Measurements from ENCODE around the gene CADM4.

CADM4 gene

GRCh38 chr19:43675269-43675879, 35.7 kb upstream of the CADM4 start:
- no peak overlapping the region for H3K9ac ChIP-seq (ENCODE audit: low read length)
- H3K9me3 ChIP-seq (ENCODE audit: low read length) = no peaks in the 10 kb centered on the region
- H3K27ac ChIP-seq (ENCODE audit: low read depth, low read length) = no peak overlapping the region
- H3K4me1 ChIP-seq (ENCODE audit: insufficient read depth, low read length) = no peaks in the 10 kb centered on the region
- H3K36me3 ChIP-seq (ENCODE audit: insufficient read depth, low read length) = no peaks in the 10 kb centered on the region
- no peak overlapping the region for H3K4me3 ChIP-seq (ENCODE audit: low read depth in 1 of 2, low read length in 2 of 2)
- H3K27me3 ChIP-seq (ENCODE audit: control insufficient read depth in 1 of 2, insufficient read depth in 2 of 2, low read length in 2 of 2) = no peaks in the 10 kb centered on the region

GRCh38 chr19:43674596-43674995, 34.9 kb upstream of the CADM4 start:
- no peak overlapping the region for H3K27ac ChIP-seq (ENCODE audit: low read depth, low read length)
- no peaks in the 10 kb centered on the region for H3K9me3 ChIP-seq (ENCODE audit: low read length)
- no peaks in the 10 kb centered on the region for H3K4me1 ChIP-seq (ENCODE audit: insufficient read depth, low read length)
- no peak overlapping the region for H3K9ac ChIP-seq (ENCODE audit: low read length)
- no peaks in the 10 kb centered on the region for H3K36me3 ChIP-seq (ENCODE audit: insufficient read depth, low read length)
- H3K4me3 ChIP-seq (ENCODE audit: low read depth in 1 of 2, low read length in 2 of 2) = no peak overlapping the region
- H3K27me3 ChIP-seq (ENCODE audit: control insufficient read depth in 1 of 2, insufficient read depth in 2 of 2, low read length in 2 of 2) = no peaks in the 10 kb centered on the region

GRCh38 chr19:43674183-43674582, 34.5 kb upstream of the CADM4 start:
- no peaks in the 10 kb centered on the region for H3K4me1 ChIP-seq (ENCODE audit: insufficient read depth, low read length)
- H3K9ac ChIP-seq (ENCODE audit: low read length) = no peak overlapping the region
- no peak overlapping the region for H3K4me3 ChIP-seq (ENCODE audit: low read depth in 1 of 2, low read length in 2 of 2)
- H3K9me3 ChIP-seq (ENCODE audit: low read length) = no peaks in the 10 kb centered on the region
- H3K36me3 ChIP-seq (ENCODE audit: insufficient read depth, low read length) = no peaks in the 10 kb centered on the region
- no peak overlapping the region for H3K27ac ChIP-seq (ENCODE audit: low read depth, low read length)
- no peaks in the 10 kb centered on the region for H3K27me3 ChIP-seq (ENCODE audit: control insufficient read depth in 1 of 2, insufficient read depth in 2 of 2, low read length in 2 of 2)

GRCh38 chr19:43673637-43674036, 34.0 kb upstream of the CADM4 start:
- no peaks in the 10 kb centered on the region for H3K36me3 ChIP-seq (ENCODE audit: insufficient read depth, low read length)
- no peaks in the 10 kb centered on the region for H3K27me3 ChIP-seq (ENCODE audit: control insufficient read depth in 1 of 2, insufficient read depth in 2 of 2, low read length in 2 of 2)
- no peaks in the 10 kb centered on the region for H3K4me1 ChIP-seq (ENCODE audit: insufficient read depth, low read length)
- no peak overlapping the region for H3K9ac ChIP-seq (ENCODE audit: low read length)
- no peak overlapping the region for H3K4me3 ChIP-seq (ENCODE audit: low read depth in 1 of 2, low read length in 2 of 2)
- H3K27ac ChIP-seq (ENCODE audit: low read depth, low read length) = no peak overlapping the region
- H3K9me3 ChIP-seq (ENCODE audit: low read length) = no peaks in the 10 kb centered on the region

- H3K27ac ChIP-seq (ENCODE audit: low read depth, low read length) = no peak overlapping the region
- H3K4me1 ChIP-seq (ENCODE audit: insufficient read depth, low read length) = peaks cover 5% of the 10 kb centered on the region
- H3K27me3 ChIP-seq (ENCODE audit: control insufficient read depth in 1 of 2, insufficient read depth in 2 of 2, low read length in 2 of 2) = no peaks in the 10 kb centered on the region
- no peaks in the 10 kb centered on the region for H3K9me3 ChIP-seq (ENCODE audit: low read length)
- no peak overlapping the region for H3K9ac ChIP-seq (ENCODE audit: low read length)
- no peak overlapping the region for H3K4me3 ChIP-seq (ENCODE audit: low read depth in 1 of 2, low read length in 2 of 2)
- H3K36me3 ChIP-seq (ENCODE audit: insufficient read depth, low read length) = no peaks in the 10 kb centered on the region
Measured at GRCh38 chr19:43672061-43672679, 32.5 kb upstream of the CADM4 start.

- peak overlapping the region; percentile 55 to 91 for H3K4me3 ChIP-seq (ENCODE audit: low read depth in 1 of 2, low read length in 2 of 2)
- H3K27ac ChIP-seq (ENCODE audit: low read depth, low read length) = peak overlapping the region; percentile 88
- H3K9ac ChIP-seq (ENCODE audit: low read length) = peak overlapping the region; percentile 80
- H3K9me3 ChIP-seq (ENCODE audit: low read length) = no peaks in the 10 kb centered on the region
- peaks cover 5% of the 10 kb centered on the region for H3K4me1 ChIP-seq (ENCODE audit: insufficient read depth, low read length)
- H3K27me3 ChIP-seq (ENCODE audit: control insufficient read depth in 1 of 2, insufficient read depth in 2 of 2, low read length in 2 of 2) = no peaks in the 10 kb centered on the region
- no peaks in the 10 kb centered on the region for H3K36me3 ChIP-seq (ENCODE audit: insufficient read depth, low read length)
Measured at GRCh38 chr19:43668406-43669109, 28.9 kb upstream of the CADM4 start.

GRCh38 chr19:43667876-43668405, 28.3 kb upstream of the CADM4 start:
- no peak overlapping the region for H3K9ac ChIP-seq (ENCODE audit: low read length)
- no peaks in the 10 kb centered on the region for H3K9me3 ChIP-seq (ENCODE audit: low read length)
- H3K36me3 ChIP-seq (ENCODE audit: insufficient read depth, low read length) = no peaks in the 10 kb centered on the region
- peak overlapping the region; percentile 16 to 49 for H3K4me3 ChIP-seq (ENCODE audit: low read depth in 1 of 2, low read length in 2 of 2)
- no peaks in the 10 kb centered on the region for H3K27me3 ChIP-seq (ENCODE audit: control insufficient read depth in 1 of 2, insufficient read depth in 2 of 2, low read length in 2 of 2)
- H3K27ac ChIP-seq (ENCODE audit: low read depth, low read length) = peak overlapping the region; percentile 35
- H3K4me1 ChIP-seq (ENCODE audit: insufficient read depth, low read length) = peaks cover 5% of the 10 kb centered on the region

GRCh38 chr19:43667126-43667875, 27.7 kb upstream of the CADM4 start:
- no peak overlapping the region for H3K9ac ChIP-seq (ENCODE audit: low read length)
- no peak overlapping the region for H3K27ac ChIP-seq (ENCODE audit: low read depth, low read length)
- no peaks in the 10 kb centered on the region for H3K27me3 ChIP-seq (ENCODE audit: control insufficient read depth in 1 of 2, insufficient read depth in 2 of 2, low read length in 2 of 2)
- H3K9me3 ChIP-seq (ENCODE audit: low read length) = no peaks in the 10 kb centered on the region
- peaks cover 5% of the 10 kb centered on the region for H3K4me1 ChIP-seq (ENCODE audit: insufficient read depth, low read length)
- H3K36me3 ChIP-seq (ENCODE audit: insufficient read depth, low read length) = no peaks in the 10 kb centered on the region
- H3K4me3 ChIP-seq (ENCODE audit: low read depth in 1 of 2, low read length in 2 of 2) = peak overlapping the region; percentile 16 to 49

- Histone ChIP-seq H3K27ac (ENCODE audit: low read depth, low read length) (no peak overlapping the region), H3K36me3 (ENCODE audit: insufficient read depth, low read length) (no peaks in the 10 kb centered on the region), H3K4me1 (ENCODE audit: insufficient read depth, low read length) (peaks cover 5% of the 10 kb centered on the region), H3K9ac (ENCODE audit: low read length) (no peak overlapping the region), H3K27me3 (ENCODE audit: control insufficient read depth in 1 of 2, insufficient read depth in 2 of 2, low read length in 2 of 2) (no peaks in the 10 kb centered on the region), H3K4me3 (ENCODE audit: low read depth in 1 of 2, low read length in 2 of 2) (no peak overlapping the region), H3K9me3 (ENCODE audit: low read length) (no peaks in the 10 kb centered on the region)
Measured at GRCh38 chr19:43664018-43664417, 24.4 kb upstream of the CADM4 start.

GRCh38 chr19:43662487-43662886, 22.8 kb upstream of the CADM4 start:
- Histone ChIP-seq H3K4me1 (ENCODE audit: insufficient read depth, low read length) (no peaks in the 10 kb centered on the region), H3K27ac (ENCODE audit: low read depth, low read length) (no peak overlapping the region), H3K27me3 (ENCODE audit: control insufficient read depth in 1 of 2, insufficient read depth in 2 of 2, low read length in 2 of 2) (no peaks in the 10 kb centered on the region), H3K4me3 (ENCODE audit: low read depth in 1 of 2, low read length in 2 of 2) (no peak overlapping the region), H3K9me3 (ENCODE audit: low read length) (no peaks in the 10 kb centered on the region), H3K9ac (ENCODE audit: low read length) (no peak overlapping the region), H3K36me3 (ENCODE audit: insufficient read depth, low read length) (no peaks in the 10 kb centered on the region)

- H3K36me3 ChIP-seq (ENCODE audit: insufficient read depth, low read length) = no peaks in the 10 kb centered on the region
- no peaks in the 10 kb centered on the region for H3K27me3 ChIP-seq (ENCODE audit: control insufficient read depth in 1 of 2, insufficient read depth in 2 of 2, low read length in 2 of 2)
- H3K27ac ChIP-seq (ENCODE audit: low read depth, low read length) = no peak overlapping the region
- no peaks in the 10 kb centered on the region for H3K9me3 ChIP-seq (ENCODE audit: low read length)
- no peak overlapping the region for H3K9ac ChIP-seq (ENCODE audit: low read length)
- H3K4me3 ChIP-seq (ENCODE audit: low read depth in 1 of 2, low read length in 2 of 2) = no peak overlapping the region
- no peaks in the 10 kb centered on the region for H3K4me1 ChIP-seq (ENCODE audit: insufficient read depth, low read length)
Measured at GRCh38 chr19:43660971-43661360, 21.3 kb upstream of the CADM4 start.

Measured in muscle layer of colon (tissue), 2 donors.